Measurements from ENCODE around the gene NDUFA5. TPM values are rescaled to one million over a fixed set of nuclear protein-coding genes. Genes with fewer than 3 reads are reported as not detected.

Gene NDUFA5
- total and polyA plus RNA-seq, 3 donors from 2014 or later = 49.2 to 83.3 (median 68.5) TPM

DNA sequence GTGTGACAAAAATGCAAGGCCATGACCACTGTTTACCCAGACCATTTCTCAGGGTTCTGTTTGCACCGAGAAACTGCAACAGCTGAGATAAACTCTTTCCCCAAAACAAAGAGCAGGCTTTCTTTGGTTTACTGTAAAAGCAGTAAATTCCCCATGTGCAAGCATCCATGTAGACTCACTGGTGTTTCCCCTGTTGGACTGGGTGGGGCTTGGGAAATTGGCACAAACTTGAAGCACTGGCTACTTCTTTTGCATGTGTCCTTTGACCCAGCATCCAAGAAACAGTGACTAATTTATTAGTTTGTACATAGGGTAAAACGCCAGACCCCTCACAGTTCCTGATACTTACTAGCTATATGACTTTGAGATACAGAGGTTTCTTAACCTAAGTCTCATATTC is 35.6 kb downstream of the NDUFA5 start:
- Histone ChIP-seq H3K36me3 (ENCODE audit: low read depth, missing control alignments) (no peaks in the 10 kb centered on the region), H3K4me3 (no peak overlapping the region), H3K9me3 (no peaks in the 10 kb centered on the region), H3K4me1 (no peaks in the 10 kb centered on the region), H3K27ac (no peak overlapping the region), H3K27me3 (no peaks in the 10 kb centered on the region)
- TF ChIP-seq POLR2A (IDR thresholded peaks at IDR 0.05) = no peak
- TF ChIP-seq, protein P1, sequence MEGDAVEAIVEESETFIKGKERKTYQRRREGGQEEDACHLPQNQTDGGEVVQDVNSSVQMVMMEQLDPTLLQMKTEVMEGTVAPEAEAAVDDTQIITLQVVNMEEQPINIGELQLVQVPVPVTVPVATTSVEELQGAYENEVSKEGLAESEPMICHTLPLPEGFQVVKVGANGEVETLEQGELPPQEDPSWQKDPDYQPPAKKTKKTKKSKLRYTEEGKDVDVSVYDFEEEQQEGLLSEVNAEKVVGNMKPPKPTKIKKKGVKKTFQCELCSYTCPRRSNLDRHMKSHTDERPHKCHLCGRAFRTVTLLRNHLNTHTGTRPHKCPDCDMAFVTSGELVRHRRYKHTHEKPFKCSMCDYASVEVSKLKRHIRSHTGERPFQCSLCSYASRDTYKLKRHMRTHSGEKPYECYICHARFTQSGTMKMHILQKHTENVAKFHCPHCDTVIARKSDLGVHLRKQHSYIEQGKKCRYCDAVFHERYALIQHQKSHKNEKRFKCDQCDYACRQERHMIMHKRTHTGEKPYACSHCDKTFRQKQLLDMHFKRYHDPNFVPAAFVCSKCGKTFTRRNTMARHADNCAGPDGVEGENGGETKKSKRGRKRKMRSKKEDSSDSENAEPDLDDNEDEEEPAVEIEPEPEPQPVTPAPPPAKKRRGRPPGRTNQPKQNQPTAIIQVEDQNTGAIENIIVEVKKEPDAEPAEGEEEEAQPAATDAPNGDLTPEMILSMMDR (IDR thresholded peaks at IDR 0.05) = no peak
- WGBS, 2 donors = 51 to 56% methylated on average over 2 of the region's 2 CpGs
- intact Hi-C loops (cut with DNase I; ENCODE audit: low total_unique reads) = no loop called here
- no peak for DNase-seq

DNA sequence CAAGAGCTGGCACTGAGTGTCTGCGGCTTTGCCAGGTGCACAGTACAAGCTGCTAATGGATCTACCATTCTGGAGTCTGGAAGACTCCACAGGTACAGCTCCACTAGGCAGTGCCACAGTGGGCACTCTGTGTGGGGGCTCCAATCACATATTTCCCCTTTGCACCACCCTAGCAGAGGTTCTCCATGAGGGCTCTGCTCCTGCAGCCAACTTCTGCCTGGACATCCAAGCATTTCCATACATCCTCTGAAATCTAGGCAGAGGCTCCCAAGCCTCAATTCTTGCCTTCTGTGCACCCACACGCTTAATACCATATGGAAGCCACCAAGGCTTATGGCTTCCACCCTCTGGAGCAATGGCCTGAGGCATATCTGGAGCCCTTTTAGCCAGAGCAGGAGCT is 52.4 kb downstream of the NDUFA5 start:
- no peak for TF ChIP-seq POLR2A (IDR thresholded peaks at IDR 0.05)
- TF ChIP-seq, protein P1 (IDR thresholded peaks at IDR 0.05) = no peak
- intact Hi-C loops (cut with DNase I; ENCODE audit: low total_unique reads) = no loop called here
- H3K36me3 ChIP-seq (ENCODE audit: low read depth, missing control alignments) = no peaks in the 10 kb centered on the region
- H3K27me3 ChIP-seq = no peaks in the 10 kb centered on the region
- no peak overlapping the region for H3K4me3 ChIP-seq
- DNase-seq = no peak
- WGBS, 2 donors = 96 to 100% methylated on average over 2 of the region's 2 CpGs
- peaks cover 13% of the 10 kb centered on the region for H3K4me1 ChIP-seq
- no peak overlapping the region for H3K27ac ChIP-seq
- no peaks in the 10 kb centered on the region for H3K9me3 ChIP-seq

DNA sequence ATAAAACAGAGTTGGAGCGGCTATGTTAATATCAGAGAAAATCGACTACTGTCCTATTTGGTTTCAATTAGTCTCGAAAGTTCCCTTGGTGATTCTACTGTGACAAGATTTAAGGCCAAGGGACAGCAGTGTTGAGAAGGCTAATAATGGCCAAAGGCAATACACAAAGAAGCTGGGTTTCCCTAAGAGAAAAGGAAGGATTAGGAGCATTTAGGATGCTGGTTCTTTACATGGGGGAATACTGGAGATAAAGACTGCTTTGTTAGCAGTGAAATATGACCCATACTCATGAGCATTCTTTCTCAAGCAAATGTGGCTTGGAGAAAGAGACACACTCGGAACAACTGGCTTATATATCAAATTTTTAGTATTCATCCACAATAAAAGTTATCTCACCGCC is 55.4 kb downstream of the NDUFA5 start:
- TF ChIP-seq POLR2A (IDR thresholded peaks at IDR 0.05) = no peak
- TF ChIP-seq, protein P1 (IDR thresholded peaks at IDR 0.05) = no peak
- Histone ChIP-seq H3K27me3 (no peaks in the 10 kb centered on the region), H3K4me1 (peaks cover 16% of the 10 kb centered on the region), H3K36me3 (ENCODE audit: low read depth, missing control alignments) (no peaks in the 10 kb centered on the region), H3K4me3 (no peak overlapping the region), H3K27ac (no peak overlapping the region), H3K9me3 (no peaks in the 10 kb centered on the region)
- WGBS, 2 donors = 79 to 82% methylated on average over 5 of the region's 5 CpGs
- intact Hi-C loops (cut with DNase I; ENCODE audit: low total_unique reads) = no loop called here
- no peak for DNase-seq

GRCh38 chr7:123500878-123501489 is 56.6 kb downstream of the NDUFA5 start:
- no peak for DNase-seq
- 91 to 92% methylated on average over 1 of the region's 1 CpG for WGBS, 2 donors
- Histone ChIP-seq H3K27ac (peak overlapping the region; percentile 15 to 57), H3K36me3 (ENCODE audit: low read depth, missing control alignments) (no peaks in the 10 kb centered on the region), H3K4me3 (no peak overlapping the region), H3K9me3 (no peaks in the 10 kb centered on the region), H3K27me3 (no peaks in the 10 kb centered on the region), H3K4me1 (peaks cover 16% of the 10 kb centered on the region)
- intact Hi-C loops (cut with DNase I; ENCODE audit: low total_unique reads) = no loop called here
- TF ChIP-seq, protein P1 (IDR thresholded peaks at IDR 0.05) = no peak
- TF ChIP-seq POLR2A (IDR thresholded peaks at IDR 0.05) = no peak

All from testis (tissue), 3 donors.